Activated CD4-positive, alpha-beta T cell treated with anti-CD3 and anti-CD28 coated beads, Interleukin-2, amount 10 ng/mL, durations not matched to agents 24 days and 14 days (primary cell): ENCODE measurements around the gene TOPAZ1. TPM values are rescaled to one million over a fixed set of nuclear protein-coding genes. Genes with fewer than 3 reads are reported as not detected.

Experiments used
- DNase-seq: peaks from one replicate; pipeline ENCODE4 v3.0.0; 2022
- H3K27ac Mint-ChIP-seq: one replicate; pipeline ENCODE4 v1.8.0; 2022; ENCODE audit warnings: mild to moderate bottlenecking, mixed read lengths
- H3K27me3 Mint-ChIP-seq: one replicate; pipeline ENCODE4 v1.8.0; 2022; ENCODE audit warnings: mixed read lengths
- H3K36me3 Mint-ChIP-seq: one replicate; pipeline ENCODE4 v1.8.0; 2022; ENCODE audit warnings: low read depth, mild to moderate bottlenecking, mixed read lengths
- H3K4me1 Mint-ChIP-seq: one replicate; pipeline ENCODE4 v1.8.0; 2021; ENCODE audit warnings: mixed read lengths
- H3K4me3 Mint-ChIP-seq: one replicate; pipeline ENCODE4 v1.8.0; 2022; ENCODE audit warnings: mild to moderate bottlenecking, moderate library complexity, mixed read lengths
- H3K9me3 Mint-ChIP-seq: one replicate; pipeline ENCODE4 v1.8.0; 2021; ENCODE audit warnings: mixed read lengths
- intact Hi-C: fragments of 100-400 bp; cut with micrococcal nuclease; formaldehyde crosslinking; loops from one replicate; pipeline ENCODE4 v1.15.1; 2023
- total RNA-seq: library from RNA; stranded (reverse); gene quantifications from 2 replicates; pipeline ENCODE4 v1.2.3, GENCODE V29; 2022

The TOPAZ1 gene
- not detected in 2 replicates for total RNA-seq

- no peak for DNase-seq
- no peaks in the 10 kb centered on the region for H3K4me1 Mint-ChIP-seq
- intact Hi-C loops: no loop called here
- H3K27ac Mint-ChIP-seq: no peak within 1 kb of the TSS
- H3K36me3 Mint-ChIP-seq: no peaks in the 10 kb centered on the region
- H3K27me3 Mint-ChIP-seq: peaks cover 11% of the 10 kb centered on the region
- H3K4me3 Mint-ChIP-seq: no peak within 1 kb of the TSS
- peaks cover 4% of the 10 kb centered on the region for H3K9me3 Mint-ChIP-seq
Measured at GRCh38 chr3:44241706-44242105, at the start of gene TOPAZ1. TOPAZ1 (plus strand) TSS chr3:44241886; CDS start chr3:44242054, 168 bp downstream.

- Mint-ChIP-seq H3K36me3 (no peaks in the 10 kb centered on the region), H3K27me3 (peaks cover 18% of the 10 kb centered on the region), H3K27ac (no peak overlapping the region), H3K4me3 (no peak overlapping the region), H3K4me1 (no peaks in the 10 kb centered on the region), H3K9me3 (no peaks in the 10 kb centered on the region)
- peak; percentile 90 for DNase-seq
- intact Hi-C loops: loop anchor here (1.0 to 2.0 kb wide), 2 partner anchors 344 to 654 kb away; no protein-coding TSS in a partner anchor
Measured at GRCh38 chr3:44198284-44199269, 43.1 kb upstream of the TOPAZ1 start.

- intact Hi-C loops: no loop called here
- no peak overlapping the region for H3K4me3 Mint-ChIP-seq
- H3K9me3 Mint-ChIP-seq: no peaks in the 10 kb centered on the region
Measured at GRCh38 chr3:44206261-44206660, 35.4 kb upstream of the TOPAZ1 start.

GRCh38 chr3:44206862-44207652, 34.6 kb upstream of the TOPAZ1 start:
- peak; percentile 40 for DNase-seq
- Mint-ChIP-seq H3K36me3 (no peaks in the 10 kb centered on the region), H3K4me3 (no peak overlapping the region), H3K9me3 (no peaks in the 10 kb centered on the region), H3K27me3 (peaks cover 32% of the 10 kb centered on the region), H3K4me1 (peaks cover 6% of the 10 kb centered on the region), H3K27ac (no peak overlapping the region)
- intact Hi-C loops: no loop called here

More at GRCh38 chr3:44206261-44206660, 35.4 kb upstream of the TOPAZ1 start:
- H3K27me3 Mint-ChIP-seq: peaks cover 33% of the 10 kb centered on the region
- H3K27ac Mint-ChIP-seq: no peak overlapping the region
- no peaks in the 10 kb centered on the region for H3K36me3 Mint-ChIP-seq
- peak; percentile 47 for DNase-seq
- H3K4me1 Mint-ChIP-seq: peaks cover 6% of the 10 kb centered on the region

- peaks cover 6% of the 10 kb centered on the region for H3K4me1 Mint-ChIP-seq
- H3K9me3 Mint-ChIP-seq: no peaks in the 10 kb centered on the region
- H3K27me3 Mint-ChIP-seq: peaks cover 36% of the 10 kb centered on the region
- H3K27ac Mint-ChIP-seq: no peak overlapping the region
- no peaks in the 10 kb centered on the region for H3K36me3 Mint-ChIP-seq
- intact Hi-C loops: no loop called here
- no peak overlapping the region for H3K4me3 Mint-ChIP-seq
- peak; percentile 61 for DNase-seq
Measured at GRCh38 chr3:44208086-44208485, 33.6 kb upstream of the TOPAZ1 start.

- no peak overlapping the region for H3K4me3 Mint-ChIP-seq
- no peak overlapping the region for H3K27ac Mint-ChIP-seq
- no peaks in the 10 kb centered on the region for H3K9me3 Mint-ChIP-seq
- peaks cover 36% of the 10 kb centered on the region for H3K27me3 Mint-ChIP-seq
- no peak for DNase-seq
- peaks cover 6% of the 10 kb centered on the region for H3K4me1 Mint-ChIP-seq
- no peaks in the 10 kb centered on the region for H3K36me3 Mint-ChIP-seq
- intact Hi-C loops: no loop called here
Measured at GRCh38 chr3:44208568-44208967, 33.1 kb upstream of the TOPAZ1 start.

- intact Hi-C loops: no loop called here
- Mint-ChIP-seq H3K27ac (no peak overlapping the region), H3K27me3 (peaks cover 47% of the 10 kb centered on the region), H3K4me3 (no peak overlapping the region), H3K36me3 (no peaks in the 10 kb centered on the region), H3K4me1 (peaks cover 6% of the 10 kb centered on the region), H3K9me3 (peaks cover 4% of the 10 kb centered on the region)
- DNase-seq: no peak
Measured at GRCh38 chr3:44210967-44211366, 30.7 kb upstream of the TOPAZ1 start.

- Mint-ChIP-seq H3K27ac (no peak overlapping the region), H3K27me3 (peaks cover 36% of the 10 kb centered on the region)
- no peak for DNase-seq
Measured at GRCh38 chr3:44222337-44222736, 19.3 kb upstream of the TOPAZ1 start.

GRCh38 chr3:44223299-44223698, 18.4 kb upstream of the TOPAZ1 start:
- no peaks in the 10 kb centered on the region for H3K9me3 Mint-ChIP-seq
- no peak for DNase-seq
- H3K27ac Mint-ChIP-seq: no peak overlapping the region
- no peaks in the 10 kb centered on the region for H3K36me3 Mint-ChIP-seq
- no peak overlapping the region for H3K4me3 Mint-ChIP-seq
- H3K27me3 Mint-ChIP-seq: peaks cover 34% of the 10 kb centered on the region
- intact Hi-C loops: no loop called here
- no peaks in the 10 kb centered on the region for H3K4me1 Mint-ChIP-seq

More at GRCh38 chr3:44222337-44222736, 19.3 kb upstream of the TOPAZ1 start:
- H3K4me1 Mint-ChIP-seq: no peaks in the 10 kb centered on the region
- no peaks in the 10 kb centered on the region for H3K36me3 Mint-ChIP-seq
- intact Hi-C loops: no loop called here
- no peak overlapping the region for H3K4me3 Mint-ChIP-seq
- no peaks in the 10 kb centered on the region for H3K9me3 Mint-ChIP-seq

- Mint-ChIP-seq H3K4me1 (no peaks in the 10 kb centered on the region), H3K36me3 (no peaks in the 10 kb centered on the region), H3K27me3 (peaks cover 34% of the 10 kb centered on the region), H3K27ac (no peak overlapping the region), H3K9me3 (no peaks in the 10 kb centered on the region), H3K4me3 (no peak overlapping the region)
- intact Hi-C loops: no loop called here
- DNase-seq: no peak
Measured at GRCh38 chr3:44224131-44224530, 17.6 kb upstream of the TOPAZ1 start.

GRCh38 chr3:44226573-44226972, 15.1 kb upstream of the TOPAZ1 start:
- Mint-ChIP-seq H3K36me3 (no peaks in the 10 kb centered on the region), H3K27me3 (peaks cover 32% of the 10 kb centered on the region), H3K27ac (no peak overlapping the region), H3K4me3 (no peak overlapping the region), H3K4me1 (no peaks in the 10 kb centered on the region), H3K9me3 (no peaks in the 10 kb centered on the region)
- intact Hi-C loops: no loop called here
- no peak for DNase-seq

GRCh38 chr3:44227632-44228031, 14.1 kb upstream of the TOPAZ1 start:
- Mint-ChIP-seq H3K36me3 (no peaks in the 10 kb centered on the region), H3K27me3 (peaks cover 27% of the 10 kb centered on the region), H3K9me3 (no peaks in the 10 kb centered on the region), H3K27ac (no peak overlapping the region), H3K4me1 (no peaks in the 10 kb centered on the region), H3K4me3 (no peak overlapping the region)
- intact Hi-C loops: no loop called here
- no peak for DNase-seq

- no peak overlapping the region for H3K27ac Mint-ChIP-seq
- no peaks in the 10 kb centered on the region for H3K36me3 Mint-ChIP-seq
- no peaks in the 10 kb centered on the region for H3K4me1 Mint-ChIP-seq
- DNase-seq: no peak
- peaks cover 19% of the 10 kb centered on the region for H3K27me3 Mint-ChIP-seq
- no peak overlapping the region for H3K4me3 Mint-ChIP-seq
- no peaks in the 10 kb centered on the region for H3K9me3 Mint-ChIP-seq
- intact Hi-C loops: no loop called here
Measured at GRCh38 chr3:44228900-44229299, 12.8 kb upstream of the TOPAZ1 start.

GRCh38 chr3:44232407-44232806, 9.3 kb upstream of the TOPAZ1 start:
- H3K27me3 Mint-ChIP-seq: peaks cover 11% of the 10 kb centered on the region
- H3K4me3 Mint-ChIP-seq: no peak overlapping the region
- intact Hi-C loops: no loop called here
- no peak overlapping the region for H3K27ac Mint-ChIP-seq
- DNase-seq: no peak
- no peaks in the 10 kb centered on the region for H3K36me3 Mint-ChIP-seq
- no peaks in the 10 kb centered on the region for H3K9me3 Mint-ChIP-seq
- H3K4me1 Mint-ChIP-seq: peaks cover 6% of the 10 kb centered on the region
